Activated CD4-positive, alpha-beta T cell treated with anti-CD3 and anti-CD28 coated beads, Interleukin-2, amount 50 U/mL, for 48 hours (primary cell): ENCODE results near the gene ANAPC4.

Experiments
- DNase-seq, 2 experiments: peaks; one replicate each; pipeline ENCODE4 v3.0.0-alpha.2; 2020

ANAPC4 gene

DNA sequence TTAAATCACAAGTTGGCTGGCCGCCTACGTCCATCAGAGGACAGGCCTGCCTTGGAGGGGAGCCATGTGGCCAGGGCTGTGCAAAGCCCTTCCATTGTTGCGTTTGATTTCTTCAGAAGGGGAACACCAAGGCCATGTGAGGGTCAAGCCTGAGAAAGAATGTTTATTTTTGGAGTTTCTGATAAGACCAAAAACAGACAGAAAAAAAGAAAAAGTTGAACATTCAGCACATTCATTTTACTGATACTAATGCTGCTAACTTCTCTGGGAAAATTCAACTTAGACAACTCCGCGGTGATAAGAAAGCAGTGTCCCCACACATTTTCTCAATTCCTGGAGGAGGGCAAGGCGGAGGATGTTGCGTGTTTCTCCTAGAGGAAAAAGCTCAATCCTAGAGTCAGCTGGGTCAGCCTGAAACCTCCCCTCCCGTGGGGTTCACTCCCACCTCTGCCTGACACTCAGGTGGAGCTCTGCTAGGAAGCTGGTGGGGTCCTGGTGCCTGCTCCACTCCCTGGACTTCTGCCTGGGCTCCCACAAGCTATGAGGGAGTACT is 63.5 kb downstream of the ANAPC4 start:
- DNase-seq, result no peak

DNA sequence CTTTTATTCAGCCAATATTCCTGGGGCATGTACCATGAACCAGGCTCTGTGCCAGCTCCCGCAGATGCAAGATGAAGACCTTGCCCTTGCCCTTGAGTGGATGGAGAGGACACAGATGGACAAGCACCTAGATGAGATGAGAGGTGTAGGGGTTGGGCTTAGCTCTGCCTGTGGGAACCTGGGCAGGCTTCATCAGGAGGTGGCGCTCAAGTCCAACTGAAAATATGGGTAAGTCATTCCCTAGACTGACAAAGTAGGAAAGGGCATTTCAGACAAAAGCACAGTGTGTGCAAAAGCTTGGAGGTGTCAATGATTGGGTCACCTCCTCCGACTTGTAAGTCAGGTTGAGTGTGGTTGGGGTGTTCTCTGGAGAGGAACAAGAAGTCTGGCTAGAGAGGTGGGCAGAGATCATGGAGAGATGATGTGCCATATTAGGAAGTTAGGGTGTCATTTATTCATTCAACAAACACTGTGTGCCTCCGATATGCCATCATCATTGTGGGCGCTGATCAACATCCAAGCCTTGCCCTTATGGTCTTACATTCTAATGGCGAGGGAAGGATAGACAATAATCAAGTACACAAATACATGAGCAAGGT is 64.6 kb downstream of the ANAPC4 start:
- peak; percentile 17 to 47 for DNase-seq

GRCh38 chr4:25442863-25443307 is 65.8 kb downstream of the ANAPC4 start:
- DNase-seq, result no peak

DNA sequence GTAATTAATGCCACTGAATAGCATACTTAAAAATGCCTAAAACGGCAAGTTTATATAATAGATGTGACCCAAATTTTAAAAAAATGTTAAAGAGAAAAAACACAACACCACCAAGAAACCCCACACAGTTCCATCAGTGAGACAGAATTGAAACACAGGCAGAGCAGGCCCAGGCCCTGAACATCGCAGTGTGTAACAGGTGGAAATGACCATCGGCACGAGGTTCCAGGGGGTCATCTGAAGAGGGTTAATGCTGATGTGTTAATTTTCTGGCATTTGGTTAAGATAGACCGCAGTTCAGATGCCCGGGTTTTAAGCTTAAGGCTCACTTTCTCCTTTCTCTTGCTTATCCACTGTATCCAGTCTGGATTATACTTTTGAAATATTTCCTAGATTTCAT is 66.8 kb downstream of the ANAPC4 start:
- DNase-seq, result no peak

- DNase-seq, result no peak
These were observed 69.5 kb downstream of the ANAPC4 start for GRCh38 chr4:25446611-25447010.

DNA sequence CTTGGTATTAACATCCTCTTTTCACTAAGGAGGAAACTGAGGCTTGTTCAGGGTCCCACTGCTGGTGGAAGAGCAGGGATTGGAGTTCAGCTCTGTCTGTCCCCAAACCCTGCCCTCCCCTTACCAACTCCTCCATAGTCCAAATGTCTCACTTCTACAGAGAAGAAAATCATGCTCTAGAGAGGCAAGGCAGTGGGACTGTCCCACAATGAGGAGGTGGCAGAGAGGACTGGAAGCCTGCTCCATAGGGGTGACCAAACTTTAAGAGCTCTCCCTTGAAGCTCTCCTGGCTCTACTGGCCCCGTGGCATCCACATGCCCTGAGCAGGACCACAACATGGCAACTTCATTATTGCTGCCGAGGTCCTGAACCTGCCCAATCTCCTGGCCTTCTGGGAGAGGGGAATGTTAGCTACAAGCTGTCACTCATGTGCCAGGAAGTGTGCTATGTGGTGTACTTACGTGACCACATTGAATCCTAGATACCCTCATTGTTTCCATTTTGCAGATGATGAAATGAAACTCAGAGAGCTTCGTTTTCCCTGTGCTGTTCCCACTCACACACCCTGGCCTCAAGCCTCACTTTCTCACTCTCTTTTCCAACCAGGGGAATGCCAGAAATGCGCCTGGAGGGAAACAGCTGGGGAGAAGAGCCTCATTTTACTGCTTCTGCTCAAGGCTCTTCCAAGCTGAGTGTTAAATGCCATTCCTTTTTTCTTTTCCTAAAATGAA is 71.5 kb downstream of the ANAPC4 start:
- peak in 1 of 2 experiments; percentile 9 for DNase-seq

- DNase-seq, result no peak
These were observed 72.2 kb downstream of the ANAPC4 start for GRCh38 chr4:25449270-25449669.

- no peak for DNase-seq
These were observed 72.6 kb downstream of the ANAPC4 start for GRCh38 chr4:25449688-25450087.

GRCh38 chr4:25450491-25450901 is 73.4 kb downstream of the ANAPC4 start:
- DNase-seq, result no peak

DNA sequence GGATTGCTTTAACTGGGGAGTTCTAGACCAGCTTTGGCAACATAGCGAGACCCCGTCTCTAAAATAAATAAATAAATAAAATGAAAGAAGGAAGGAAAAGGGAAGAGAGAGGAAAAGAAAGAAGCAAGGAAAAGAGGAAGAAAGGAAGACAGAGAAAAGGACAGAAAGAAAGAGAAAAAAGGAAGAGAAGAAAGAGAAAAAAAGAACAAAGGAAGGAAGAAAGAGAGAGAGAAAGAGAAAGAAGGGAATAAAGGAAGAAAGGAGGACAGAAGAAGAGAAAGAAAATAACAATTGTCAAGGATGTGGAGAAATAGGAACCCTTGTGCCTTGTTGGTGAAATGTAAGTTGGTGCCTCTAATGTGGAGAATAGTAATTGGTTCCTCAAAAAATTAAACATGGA is 74.6 kb downstream of the ANAPC4 start:
- DNase-seq, result no peak

- DNase-seq, result no peak
These were observed 75.0 kb downstream of the ANAPC4 start for GRCh38 chr4:25452081-25452480.

DNA sequence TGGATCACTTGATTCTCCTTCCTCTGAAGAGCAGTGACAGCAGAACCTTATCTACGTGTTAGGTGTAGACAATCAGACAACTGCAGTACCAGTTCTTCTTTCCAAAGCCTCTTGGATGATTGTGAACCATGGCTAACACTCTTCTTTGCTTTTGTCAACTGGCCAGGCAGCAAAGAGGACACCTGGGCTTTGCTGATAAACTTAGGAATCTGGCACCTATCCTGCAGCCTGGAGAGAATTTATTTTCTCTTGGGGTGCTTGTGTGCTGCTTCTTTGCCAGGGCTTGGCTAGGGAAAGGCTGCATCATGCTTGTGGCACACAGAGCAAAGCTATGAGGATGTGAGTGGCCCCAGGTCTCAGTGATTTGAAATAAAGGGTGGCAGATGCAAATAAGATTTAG is 77.4 kb downstream of the ANAPC4 start:
- DNase-seq, result no peak

DNA sequence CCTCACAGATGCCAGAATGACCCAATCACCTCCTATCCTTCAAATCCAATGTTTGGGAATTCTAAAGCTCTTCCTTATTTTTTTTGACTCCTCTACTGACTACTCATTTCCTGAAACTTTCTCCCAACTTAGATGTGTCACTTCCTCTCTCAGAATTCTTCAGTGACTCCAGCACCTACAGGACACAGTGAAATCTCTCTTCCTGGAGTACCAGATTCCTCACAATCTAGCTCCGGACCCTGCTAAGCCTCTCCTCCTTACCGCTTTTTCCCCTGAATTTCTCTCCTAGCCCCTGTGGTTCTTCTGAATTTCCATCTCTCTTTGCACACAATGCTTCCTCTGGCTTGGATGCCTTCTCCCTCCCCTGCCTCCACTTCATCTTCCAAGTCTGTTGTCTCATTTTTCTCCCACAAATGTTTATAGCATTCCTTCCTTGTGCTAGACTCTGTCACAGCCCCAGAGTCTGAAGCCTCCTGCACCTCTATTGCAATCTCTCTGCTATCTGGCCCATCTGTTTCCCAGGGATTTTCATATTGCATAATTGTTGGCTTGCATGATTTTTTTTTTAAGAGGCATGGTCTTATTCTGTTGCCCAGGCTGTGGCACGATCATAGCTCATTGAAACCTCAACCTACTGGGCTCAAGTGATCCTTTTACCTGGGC is 80.1 kb downstream of the ANAPC4 start:
- DNase-seq, result no peak

- no peak for DNase-seq
These were observed 90.1 kb downstream of the ANAPC4 start for GRCh38 chr4:25466966-25467697.

- no peak for DNase-seq
These were observed 90.8 kb downstream of the ANAPC4 start for GRCh38 chr4:25467843-25468242.
